AG09319 (cell line): ENCODE measurements around the gene SH3D19.
"Not testable (repeated sequence)": the region's sequence is repeated elsewhere in the genome, so short reads cannot be mapped to it uniquely, and the experiment has no call there.

Experiments
- DNase-seq: peaks from one replicate; pipeline ENCODE4 v3.0.0-alpha.2; 2010; ENCODE audit warnings: low read depth; ENCODE audit errors: extremely low read depth
- TF ChIP-seq, protein P1 (sequence below): IDR thresholded peaks from 2 replicates; pipeline ENCODE4 v1.5.1; 2011; ENCODE audit warnings: low read depth, mild to moderate bottlenecking, inconsistent platforms, low read length, moderate library complexity

Gene SH3D19

DNA sequence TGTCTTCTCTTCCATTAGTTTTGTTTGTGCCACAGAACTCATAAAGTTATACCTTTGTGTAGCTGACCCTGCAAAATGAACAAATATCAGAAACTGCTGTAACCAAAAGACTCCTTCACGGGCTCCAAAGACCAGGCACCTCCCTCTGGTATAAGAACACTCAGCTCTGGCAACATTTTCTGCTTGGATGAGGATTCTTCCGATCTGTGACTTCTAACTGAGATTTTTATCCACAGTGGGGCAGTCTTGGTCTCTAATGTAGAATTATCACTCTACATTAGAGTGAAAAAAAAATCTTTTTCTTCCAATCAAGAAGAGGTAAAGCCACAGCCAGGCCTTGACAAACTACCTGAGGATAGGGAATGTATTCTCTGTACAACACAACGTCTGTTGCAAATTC lies 86.9 kb downstream of the SH3D19 start:
- no peak for DNase-seq
- TF ChIP-seq, protein P1, sequence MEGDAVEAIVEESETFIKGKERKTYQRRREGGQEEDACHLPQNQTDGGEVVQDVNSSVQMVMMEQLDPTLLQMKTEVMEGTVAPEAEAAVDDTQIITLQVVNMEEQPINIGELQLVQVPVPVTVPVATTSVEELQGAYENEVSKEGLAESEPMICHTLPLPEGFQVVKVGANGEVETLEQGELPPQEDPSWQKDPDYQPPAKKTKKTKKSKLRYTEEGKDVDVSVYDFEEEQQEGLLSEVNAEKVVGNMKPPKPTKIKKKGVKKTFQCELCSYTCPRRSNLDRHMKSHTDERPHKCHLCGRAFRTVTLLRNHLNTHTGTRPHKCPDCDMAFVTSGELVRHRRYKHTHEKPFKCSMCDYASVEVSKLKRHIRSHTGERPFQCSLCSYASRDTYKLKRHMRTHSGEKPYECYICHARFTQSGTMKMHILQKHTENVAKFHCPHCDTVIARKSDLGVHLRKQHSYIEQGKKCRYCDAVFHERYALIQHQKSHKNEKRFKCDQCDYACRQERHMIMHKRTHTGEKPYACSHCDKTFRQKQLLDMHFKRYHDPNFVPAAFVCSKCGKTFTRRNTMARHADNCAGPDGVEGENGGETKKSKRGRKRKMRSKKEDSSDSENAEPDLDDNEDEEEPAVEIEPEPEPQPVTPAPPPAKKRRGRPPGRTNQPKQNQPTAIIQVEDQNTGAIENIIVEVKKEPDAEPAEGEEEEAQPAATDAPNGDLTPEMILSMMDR, result no peak; the same call in none of the 2 replicates

DNA sequence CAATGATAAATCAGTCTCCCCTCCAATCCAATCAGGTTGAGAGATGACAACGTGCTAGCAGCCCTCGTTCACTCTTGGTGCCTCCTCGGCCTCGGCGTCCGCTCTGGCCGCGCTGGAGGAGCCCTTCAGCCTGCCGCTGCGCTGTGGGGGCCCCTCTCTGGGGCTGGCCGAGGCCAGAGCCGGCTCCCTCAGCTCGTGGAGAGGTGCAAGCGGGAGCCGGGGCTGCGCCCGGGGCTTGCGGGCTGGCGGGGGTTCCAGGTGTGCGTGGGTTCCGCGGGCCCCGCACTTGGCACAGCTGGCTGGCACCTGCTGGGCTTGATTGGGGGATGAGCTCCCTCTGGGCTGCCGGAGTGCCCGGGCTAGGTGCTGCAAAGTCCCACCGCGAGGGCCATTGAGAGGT lies 89.4 kb downstream of the SH3D19 start:
- TF ChIP-seq, protein P1, result no peak
- DNase-seq, result no peak

- not testable (repeated sequence) for DNase-seq
Measured at GRCh38 chr4:151235373-151235772, 90.0 kb downstream of the SH3D19 start.

GRCh38 chr4:151233600-151233999 lies 91.8 kb downstream of the SH3D19 start:
- no peak for DNase-seq
- TF ChIP-seq, protein P1, result no peak

GRCh38 chr4:151231915-151232595 lies 93.3 kb downstream of the SH3D19 start:
- DNase-seq, result no peak
- TF ChIP-seq, protein P1, result no peak

DNA sequence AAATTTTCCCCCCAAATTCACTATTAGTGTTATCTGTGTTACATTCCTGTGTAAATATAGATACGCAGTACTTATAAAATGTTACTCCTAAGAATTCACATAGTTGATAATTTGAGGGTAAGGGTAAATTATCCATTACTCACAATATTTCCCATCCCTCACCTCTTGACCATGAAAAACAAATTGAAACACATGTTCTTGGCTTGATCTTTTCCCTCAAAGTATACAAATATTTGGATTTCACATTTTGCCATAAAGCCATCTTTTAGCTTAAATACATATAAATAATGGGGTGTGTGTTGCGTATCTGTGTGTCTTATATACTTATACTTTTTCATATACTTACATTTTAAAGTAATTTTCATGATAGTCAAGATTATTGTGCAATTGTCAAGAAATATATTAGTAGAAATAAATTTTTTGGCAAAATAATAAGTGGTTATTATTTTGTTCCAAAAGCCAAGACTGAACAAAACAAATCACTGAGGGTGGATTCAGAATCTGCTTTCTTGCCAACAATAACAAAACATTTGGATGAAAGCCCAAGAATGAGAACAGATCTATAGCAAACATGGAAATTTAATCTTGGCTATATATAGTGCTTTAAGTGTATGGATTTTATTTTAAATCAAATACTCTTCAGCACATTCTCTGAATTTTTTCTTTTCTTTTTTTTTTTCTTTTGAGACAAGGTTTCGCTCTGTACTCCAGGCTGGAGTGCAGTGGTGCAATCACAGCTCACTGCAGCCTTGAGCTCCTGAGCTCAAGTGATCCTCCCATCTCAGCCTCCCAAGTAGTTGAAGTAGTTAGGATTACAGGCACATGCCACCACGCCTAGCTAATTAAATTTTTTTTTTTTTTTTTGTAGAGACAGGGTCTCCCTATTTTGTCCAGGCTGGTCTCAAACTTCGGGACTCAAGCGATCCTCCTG lies 97.0 kb downstream of the SH3D19 start:
- TF ChIP-seq, protein P1, result no peak
- DNase-seq, result no peak

DNA sequence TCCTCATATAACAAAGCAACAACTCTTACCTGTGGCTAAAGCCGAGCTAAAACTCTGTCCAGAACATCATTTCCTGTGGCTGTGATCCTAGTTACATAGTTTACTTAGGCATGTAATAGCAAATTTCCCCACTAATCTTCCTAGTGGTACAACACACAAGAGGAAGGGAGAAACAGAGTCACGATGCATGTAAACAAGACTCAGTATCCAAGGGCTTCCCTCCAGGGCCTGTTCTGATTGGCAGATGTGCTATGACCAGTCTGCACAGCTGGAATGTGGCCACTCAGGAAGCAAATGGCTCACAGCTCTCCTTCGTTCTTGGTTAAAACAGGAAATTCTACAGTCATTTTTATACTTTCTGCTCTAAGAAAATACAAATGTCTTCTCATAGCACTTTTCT lies 97.7 kb downstream of the SH3D19 start:
- DNase-seq, result peak; percentile 48
- TF ChIP-seq, protein P1, result no peak
